Brain microvascular endothelial cell (primary cell): Measurements from ENCODE around the gene MEN1.

Experiments
- DNase-seq: peaks from one replicate; pipeline ENCODE4 v3.0.0-alpha.2; 2020
- H3K27ac ChIP-seq: fragments of 250-450 bp; sonication (Bioruptor Pico); 2 replicates; pipeline ENCODE4 v1.5.1; 2020; ENCODE audit warnings: mild to moderate bottlenecking, moderate library complexity
- H3K27me3 ChIP-seq: fragments of 250-450 bp; sonication (Bioruptor Pico); replicated peaks from 2 replicates; pipeline ENCODE4 v1.5.1; 2020; ENCODE audit warnings: mild to moderate bottlenecking
- H3K36me3 ChIP-seq: fragments of 250-450 bp; sonication (Bioruptor Pico); replicated peaks from 2 replicates; pipeline ENCODE4 v1.5.1; 2020; ENCODE audit warnings: mild to moderate bottlenecking
- H3K4me3 ChIP-seq: 2 replicates; pipeline ENCODE4 v1.5.1; 2011; ENCODE audit warnings: low read depth, mild to moderate bottlenecking, control low read depth, low read length, moderate library complexity
- CTCF ChIP-seq: IDR thresholded peaks from 2 replicates; pipeline ENCODE4 v1.5.1; 2011; ENCODE audit warnings: low read depth, mild to moderate bottlenecking, moderate library complexity, low read length, control low read depth, inconsistent platforms; ENCODE audit errors: missing control alignments
- in situ Hi-C: cut with HindIII; loops from 2 replicates; pipeline ENCODE4 v1.10.0; 2017; ENCODE audit warnings: low sequenced_read_pairs, low pct_ligation_motif_present

Gene MEN1

GRCh38 chr11:64834031-64834722 lies 23.8 kb upstream of the MEN1 start:
- Histone ChIP-seq H3K4me3 (no peak overlapping the region), H3K27me3 (no peaks in the 10 kb centered on the region), H3K27ac (no peak overlapping the region), H3K36me3 (no peaks in the 10 kb centered on the region)
- no peak for TF ChIP-seq CTCF
- DNase-seq: no peak
- in situ Hi-C loops: no loop called here

- Histone ChIP-seq H3K36me3 (no peaks in the 10 kb centered on the region), H3K4me3 (no peak overlapping the region), H3K27ac (no peak overlapping the region), H3K27me3 (no peaks in the 10 kb centered on the region)
- no peak for TF ChIP-seq CTCF
- in situ Hi-C loops: no loop called here
- DNase-seq: no peak
These were observed 23.2 kb upstream of the MEN1 start for GRCh38 chr11:64833509-64833908.

GRCh38 chr11:64833198-64833502 lies 22.8 kb upstream of the MEN1 start:
- no peak for TF ChIP-seq CTCF
- Histone ChIP-seq H3K27ac (no peak overlapping the region), H3K4me3 (no peak overlapping the region), H3K36me3 (no peaks in the 10 kb centered on the region), H3K27me3 (no peaks in the 10 kb centered on the region)
- no peak for DNase-seq
- in situ Hi-C loops: no loop called here

GRCh38 chr11:64832467-64833197 lies 22.3 kb upstream of the MEN1 start:
- Histone ChIP-seq H3K36me3 (no peaks in the 10 kb centered on the region), H3K27me3 (no peaks in the 10 kb centered on the region), H3K4me3 (no peak overlapping the region), H3K27ac (no peak overlapping the region)
- no peak for DNase-seq
- no peak for TF ChIP-seq CTCF
- in situ Hi-C loops: no loop called here

GRCh38 chr11:64831411-64831891 lies 21.1 kb upstream of the MEN1 start:
- no peaks in the 10 kb centered on the region for H3K36me3 ChIP-seq
- H3K4me3 ChIP-seq: no peak overlapping the region

More at GRCh38 chr11:64831411-64831891, 21.1 kb upstream of the MEN1 start:
- H3K27me3 ChIP-seq: no peaks in the 10 kb centered on the region
- H3K27ac ChIP-seq: no peak overlapping the region
- no peak for DNase-seq
- in situ Hi-C loops: no loop called here
- TF ChIP-seq CTCF: no peak
